Chondrocyte (in vitro differentiated cells): ENCODE data around the gene UBE2L5. TPM values are rescaled to one million over a fixed set of nuclear protein-coding genes. Genes with fewer than 3 reads are reported as not detected.

Source experiments
- DNase-seq: peaks from one replicate; pipeline ENCODE4 v3.0.0; 2021; ENCODE audit warnings: mixed read lengths, low spot score
- H3K27ac Mint-ChIP-seq: one replicate; pipeline ENCODE4 v1.8.0; 2021; ENCODE audit warnings: mild to moderate bottlenecking, moderate library complexity, mixed read lengths; ENCODE audit not compliant: unreplicated experiment
- H3K27me3 Mint-ChIP-seq: 2 replicates; pipeline ENCODE4 v1.8.0; 2021; ENCODE audit warnings: low read depth, mixed read lengths
- H3K36me3 Mint-ChIP-seq: 2 replicates; pipeline ENCODE4 v1.8.0; 2021; ENCODE audit warnings: low read depth, mixed read lengths
- H3K4me1 Mint-ChIP-seq: 2 replicates; pipeline ENCODE4 v1.8.0; 2021; ENCODE audit warnings: low read depth, mild to moderate bottlenecking, mixed read lengths
- H3K4me3 Mint-ChIP-seq: one replicate; pipeline ENCODE4 v1.8.0; 2021; ENCODE audit warnings: mild to moderate bottlenecking, moderate library complexity, mixed read lengths; ENCODE audit not compliant: unreplicated experiment
- H3K9me3 Mint-ChIP-seq: 2 replicates; pipeline ENCODE4 v1.8.0; 2021; ENCODE audit warnings: low read depth, mixed read lengths
- CTCF ChIP-seq: fragments of 200-600 bp; sonication (generic); IDR thresholded peaks from 2 replicates; pipeline ENCODE4 v1.5.0; 2021; ENCODE audit warnings: antibody characterized with exemption, mild to moderate bottlenecking, moderate library complexity
- total RNA-seq: library from RNA; stranded (reverse); gene quantifications from 3 replicates; pipeline ENCODE4 v1.2.1, GENCODE V29; 2021

The UBE2L5 gene
- total RNA-seq, 1 donor from 2014 or later, result not detected

GRCh38 chr13:30463787-30464495 lies 41.6 kb downstream of the UBE2L5 start:
- H3K4me3 Mint-ChIP-seq, result peak overlapping the region; percentile 75
- peak overlapping the region; percentile 97 for H3K27ac Mint-ChIP-seq
- H3K27me3 Mint-ChIP-seq, result no peaks in the 10 kb centered on the region
- H3K4me1 Mint-ChIP-seq, result peaks cover 40% of the 10 kb centered on the region
- DNase-seq, result no peak
- TF ChIP-seq CTCF, result no peak
- no peaks in the 10 kb centered on the region for H3K9me3 Mint-ChIP-seq
- peaks cover 13% of the 10 kb centered on the region for H3K36me3 Mint-ChIP-seq

GRCh38 chr13:30464496-30465342 lies 42.4 kb downstream of the UBE2L5 start:
- H3K4me1 Mint-ChIP-seq, result peaks cover 40% of the 10 kb centered on the region
- no peak for DNase-seq

GRCh38 chr13:30465343-30465592 lies 43.0 kb downstream of the UBE2L5 start:
- no peak overlapping the region for H3K27ac Mint-ChIP-seq
- TF ChIP-seq CTCF, result no peak
- peaks cover 40% of the 10 kb centered on the region for H3K4me1 Mint-ChIP-seq
- no peaks in the 10 kb centered on the region for H3K27me3 Mint-ChIP-seq
- peaks cover 11% of the 10 kb centered on the region for H3K36me3 Mint-ChIP-seq
- H3K4me3 Mint-ChIP-seq, result no peak overlapping the region
- no peaks in the 10 kb centered on the region for H3K9me3 Mint-ChIP-seq
- DNase-seq, result no peak

More at GRCh38 chr13:30464496-30465342, 42.4 kb downstream of the UBE2L5 start:
- Mint-ChIP-seq H3K27ac (peak overlapping the region; percentile 97), H3K4me3 (peak overlapping the region; percentile 75), H3K27me3 (no peaks in the 10 kb centered on the region), H3K36me3 (peaks cover 11% of the 10 kb centered on the region), H3K9me3 (no peaks in the 10 kb centered on the region)
- TF ChIP-seq CTCF, result no peak

- peaks cover 11% of the 10 kb centered on the region for H3K36me3 Mint-ChIP-seq
These were observed 43.5 kb downstream of the UBE2L5 start, which contains the start of gene HMGB1 for GRCh38 chr13:30465593-30466357. Gene HMGB1 (minus strand): TSS chr13:30465936. CDS start chr13:30463680, 2,256 bp downstream.

More at GRCh38 chr13:30465593-30466357, 43.5 kb downstream of the UBE2L5 start, which contains the start of gene HMGB1:
- no peak for TF ChIP-seq CTCF
- peak; percentile 99 for DNase-seq
- peak within 1 kb of the TSS; percentile 76 for H3K4me3 Mint-ChIP-seq
- no peaks in the 10 kb centered on the region for H3K27me3 Mint-ChIP-seq
- peaks cover 40% of the 10 kb centered on the region for H3K4me1 Mint-ChIP-seq
- peak within 1 kb of the TSS; percentile 95 for H3K27ac Mint-ChIP-seq
- no peaks in the 10 kb centered on the region for H3K9me3 Mint-ChIP-seq
